GOT3 (cell line): ENCODE results near the gene PPIL3.
A peak's percentile ranks its signal among the peaks of the same experiment; 100 is the strongest.
"Not testable (repeated sequence)": the region's sequence is repeated elsewhere in the genome, so short reads cannot be mapped to it uniquely, and the experiment has no call there.

Source experiments
- DNase-seq: peaks from one replicate; lab custom pipeline; 2025; ENCODE audit warnings: mixed read lengths; lab: John Stamatoyannopoulos, UW

PPIL3 gene

DNA sequence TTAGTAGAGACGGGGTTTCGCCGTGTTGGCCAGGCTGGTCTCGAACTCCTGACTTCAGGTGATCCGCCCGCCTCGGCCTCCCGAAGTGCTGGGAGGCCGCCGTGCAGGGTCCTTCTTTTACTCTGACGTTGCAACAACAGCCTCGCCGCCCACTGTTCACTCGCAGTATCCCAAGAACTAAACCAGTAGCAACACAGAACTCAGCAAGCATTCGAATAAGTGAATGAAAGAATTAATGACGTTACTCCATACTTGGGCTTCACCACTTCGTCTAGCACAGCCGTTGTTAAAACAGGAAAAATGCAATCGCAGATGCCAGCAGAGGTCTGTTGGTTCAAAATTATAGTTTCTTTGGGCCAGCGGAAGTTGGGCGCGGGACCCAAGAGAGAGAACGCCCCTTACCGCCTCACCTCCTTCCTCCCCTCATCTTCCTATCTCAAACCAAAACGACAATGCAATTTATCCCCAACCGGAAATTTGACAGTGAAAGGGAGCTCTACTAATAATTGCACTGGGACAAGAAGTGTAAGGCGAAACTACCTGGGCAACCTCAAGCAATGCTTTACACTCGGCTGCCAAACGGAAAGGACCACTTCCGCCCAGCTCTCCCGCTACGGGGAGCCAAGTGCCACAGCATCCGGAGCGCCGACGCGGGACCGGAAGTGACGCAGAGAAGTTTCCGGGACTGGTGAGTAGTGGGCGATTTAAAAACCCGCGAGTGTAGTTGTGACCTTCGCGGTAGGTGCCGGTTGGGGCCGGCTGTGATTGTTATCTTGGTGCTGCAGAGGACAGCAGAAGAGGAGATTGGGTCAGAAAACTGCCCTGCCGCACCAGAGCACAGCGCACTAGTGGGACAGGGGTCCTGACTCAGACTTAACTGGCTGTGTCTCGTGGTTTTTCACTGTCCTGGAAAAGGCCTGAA is at the start of gene PPIL3, which contains the start of gene NIF3L1:
Gene PPIL3 (minus strand): TSS at position 374 of the 922 bp plus-strand sequence. CDS start 1,462 bp downstream, outside the sequence.
Gene NIF3L1 (plus strand): TSS at position 668 of the 922 bp plus-strand sequence. CDS start 2,573 bp downstream, outside the sequence.
- peak; percentile 80 for DNase-seq

- DNase-seq = no peak
Measured at GRCh38 chr2:200930947-200931626, 42.2 kb upstream of the PPIL3 start.

- no peak for DNase-seq
Measured at GRCh38 chr2:200929334-200930249, 40.7 kb upstream of the PPIL3 start.

- DNase-seq = no peak
Measured at GRCh38 chr2:200922439-200922838, 33.6 kb upstream of the PPIL3 start.

DNA sequence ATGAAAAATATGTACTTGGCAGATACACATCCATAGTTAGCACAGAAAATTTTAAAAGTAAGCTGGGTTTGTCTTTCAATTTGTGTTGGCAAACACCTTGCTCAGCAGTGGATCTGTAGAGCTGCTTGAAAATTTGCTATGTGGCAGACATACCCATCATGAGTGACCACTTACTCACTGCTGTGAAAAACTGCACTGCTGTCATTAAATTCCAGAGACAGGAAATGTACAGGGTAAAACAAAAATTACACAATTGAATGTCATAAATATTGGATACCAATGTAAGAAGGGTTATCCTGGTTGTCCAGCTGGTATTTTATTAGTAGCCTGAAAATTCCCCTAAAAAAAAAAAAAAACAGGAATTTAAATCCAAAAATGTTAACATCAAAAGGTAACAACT is 24.8 kb upstream of the PPIL3 start:
- no peak for DNase-seq

DNA sequence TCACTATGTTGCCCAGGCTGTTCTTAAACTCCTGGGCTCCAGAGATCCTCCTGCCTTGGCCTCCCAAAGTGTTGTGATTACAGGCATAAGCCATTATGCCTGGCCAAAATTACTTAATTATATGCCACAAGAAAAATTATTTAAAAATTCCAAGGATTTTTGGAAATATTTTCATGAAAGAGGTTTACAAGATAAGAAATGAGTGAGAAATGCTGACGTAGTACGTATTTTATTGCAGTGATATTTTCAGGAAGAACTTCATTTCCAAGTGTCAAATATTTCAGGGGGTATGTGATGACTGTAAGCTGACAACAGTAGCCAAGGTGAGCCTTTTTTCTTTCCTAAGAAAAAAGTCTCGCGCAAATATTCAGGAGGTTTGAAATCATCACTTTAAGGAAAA is 21.1 kb upstream of the PPIL3 start:
- no peak for DNase-seq

DNA sequence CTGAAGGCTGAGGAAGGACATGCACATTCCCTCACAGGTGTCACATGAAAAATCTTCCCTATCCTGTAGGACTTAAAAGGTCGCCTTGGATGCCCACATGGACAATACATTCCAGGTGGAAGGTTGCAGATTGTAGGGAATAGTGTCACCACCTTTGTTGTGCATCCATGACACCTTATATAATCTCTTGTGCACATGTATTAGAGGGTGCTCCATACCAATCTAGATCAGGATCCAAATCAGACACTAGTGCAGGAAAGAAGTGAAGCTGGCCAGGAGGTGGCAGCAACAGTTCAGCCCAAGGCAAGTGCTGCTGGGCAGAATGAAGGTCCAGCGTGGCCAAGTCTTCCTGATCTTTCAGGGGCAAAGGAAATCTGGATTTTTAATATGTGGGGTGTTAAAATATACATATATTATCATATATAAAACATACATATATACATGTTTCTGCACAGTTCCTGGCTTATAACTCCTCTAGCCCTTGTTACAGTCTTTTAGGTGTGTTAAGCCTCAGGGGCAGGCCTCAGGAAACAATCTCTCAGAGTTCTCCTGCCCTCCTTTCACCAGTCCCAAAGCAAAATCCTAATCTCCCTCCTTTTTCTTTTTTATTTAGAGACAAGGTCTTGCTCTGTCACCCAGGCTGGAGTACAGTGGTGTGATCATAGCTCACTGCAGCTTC is 16.9 kb upstream of the PPIL3 start:
- DNase-seq = peak; percentile 18

GRCh38 chr2:200901459-200902072 is 12.7 kb upstream of the PPIL3 start:
- DNase-seq = no peak

GRCh38 chr2:200899482-200899881 is 10.6 kb upstream of the PPIL3 start:
- DNase-seq = no peak

DNA sequence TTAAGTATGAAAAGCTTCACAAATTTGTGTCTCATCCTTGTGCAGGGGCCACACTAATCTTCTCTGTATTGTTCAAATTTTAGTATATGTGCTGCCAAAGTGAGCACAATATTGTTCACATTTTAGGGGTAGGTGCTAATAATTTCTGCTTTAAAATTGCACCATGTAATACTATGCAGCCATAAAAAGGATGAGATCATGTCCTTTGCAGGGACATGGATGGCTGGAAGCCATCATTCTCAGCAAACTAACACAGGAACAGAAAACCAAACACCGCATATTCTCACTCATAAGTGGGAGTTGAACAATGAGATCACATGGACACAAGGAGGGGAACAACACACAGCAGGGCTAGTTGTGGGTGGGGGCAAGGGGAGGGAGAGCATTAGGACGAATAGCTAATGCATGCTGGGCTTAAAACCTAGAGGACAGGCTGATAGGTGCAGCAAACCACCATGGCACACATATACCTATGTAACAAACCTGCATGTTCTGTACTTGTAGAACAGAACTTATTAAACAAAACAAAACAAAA is 7.1 kb downstream of the PPIL3 start:
- DNase-seq = not testable (repeated sequence)

DNA sequence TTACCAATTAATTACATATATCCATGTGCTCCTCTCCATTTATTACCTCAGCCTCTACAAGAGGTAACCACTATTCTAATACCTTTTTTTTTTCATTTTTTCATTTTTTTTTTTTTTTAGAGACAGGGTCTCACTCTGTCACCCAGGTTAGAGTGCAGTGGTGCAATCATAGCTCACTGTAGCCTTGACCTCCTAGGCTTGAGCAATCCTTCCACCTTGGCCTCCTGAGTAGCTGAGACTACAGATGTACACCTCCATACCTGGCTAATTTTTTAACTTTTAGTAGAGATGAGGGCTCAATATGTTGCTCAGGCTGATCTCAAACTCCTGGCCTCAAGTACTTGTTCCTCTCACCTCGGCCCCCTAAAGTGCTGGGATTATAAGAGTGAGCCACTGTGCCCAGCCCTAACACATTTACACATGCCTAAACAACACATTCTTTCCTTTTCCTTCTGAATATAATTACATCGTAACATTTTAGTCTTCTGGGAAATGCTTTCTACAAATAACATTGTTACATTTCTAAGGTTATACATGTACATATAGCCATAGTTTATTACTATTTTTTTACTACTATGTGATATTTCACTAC is 10.5 kb downstream of the PPIL3 start:
- DNase-seq = no peak

- DNase-seq = no peak
Measured at GRCh38 chr2:200877443-200877842, 11.4 kb downstream of the PPIL3 start.

- DNase-seq = no peak
Measured at GRCh38 chr2:200873560-200873959, 15.3 kb downstream of the PPIL3 start.

- DNase-seq = no peak
Measured at GRCh38 chr2:200871151-200871550, 17.7 kb downstream of the PPIL3 start.

GRCh38 chr2:200869014-200869413 is 19.9 kb downstream of the PPIL3 start:
- no peak for DNase-seq

DNA sequence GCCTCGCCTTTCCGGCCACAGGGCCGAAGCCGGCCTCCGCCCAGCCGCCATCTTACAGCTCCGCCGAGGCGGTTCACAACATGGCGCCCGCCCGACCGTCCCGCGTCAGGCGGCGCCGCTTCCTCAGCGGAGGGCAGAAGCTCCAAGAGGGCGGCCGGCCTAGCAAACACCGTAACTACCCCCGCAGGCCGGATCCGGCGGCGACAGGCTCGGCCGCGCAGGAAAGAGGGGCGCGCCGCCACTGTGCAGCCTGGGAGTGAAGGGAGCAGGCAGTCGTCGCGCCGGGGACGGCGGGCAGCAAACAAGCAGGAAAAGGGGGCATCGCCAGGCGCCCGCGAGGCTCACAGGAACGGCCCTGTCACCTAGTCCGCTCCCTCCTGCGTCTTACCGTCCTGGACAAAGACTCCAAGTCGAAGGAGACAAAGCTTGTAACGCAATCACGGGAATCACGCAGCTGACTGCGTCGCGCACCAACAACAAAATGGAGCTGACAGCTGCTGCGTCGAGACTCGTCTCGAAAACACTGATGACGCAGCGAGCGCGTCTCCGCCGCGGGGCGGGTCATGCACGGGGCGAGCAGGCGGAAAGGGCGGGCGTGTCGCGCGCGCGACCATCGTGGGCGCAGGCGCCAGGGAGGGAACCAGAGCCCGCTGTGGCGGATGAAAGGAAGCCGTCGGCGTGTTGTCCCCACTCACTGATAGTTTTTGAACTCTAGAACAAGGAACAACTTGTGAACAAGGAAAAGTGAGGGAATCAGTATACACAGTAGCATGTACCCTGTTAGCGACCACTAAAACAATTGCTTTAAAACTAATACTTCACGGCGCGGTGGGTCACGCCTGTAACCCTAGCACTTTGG is 24.5 kb downstream of the PPIL3 start, which contains the start of gene CLK1:
Gene CLK1 (minus strand): TSS at position 483 of the 859 bp plus-strand sequence. CDS start 2,796 bp downstream, outside the sequence.
- peak; percentile 81 for DNase-seq

GRCh38 chr2:200863782-200864175 is 25.1 kb downstream of the PPIL3 start:
- no peak for DNase-seq

GRCh38 chr2:200862532-200863000 is 26.3 kb downstream of the PPIL3 start:
- DNase-seq = no peak

GRCh38 chr2:200861617-200862155 is 27.2 kb downstream of the PPIL3 start:
- DNase-seq = no peak
